Testis (tissue), 2 donors: Measurements from ENCODE around the gene NEMP2.

Experiments
- CTCF ChIP-seq, 3 experiments: fragments of 450-650 bp in 2 of 3; fragments of 200-600 bp in 1 of 3; sonication (generic) in 1 of 3; IDR thresholded peaks; one replicate each; pipeline ENCODE4 v1.5.1; 2016 to 2019; ENCODE audit warnings: antibody characterized with exemption in 3 of 3, mild to moderate bottlenecking in 2 of 3, moderate library complexity in 1 of 3
- POLR2A ChIP-seq: fragments of 450-650 bp; IDR thresholded peaks from one replicate; pipeline ENCODE4 v1.6.1; 2017; ENCODE audit warnings: antibody characterized with exemption, mild to moderate bottlenecking, moderate library complexity

GRCh38 chr2:190534310-190535120, at the start of gene NEMP2:
- TF ChIP-seq CTCF (IDR thresholded peaks at IDR 0.05) = no peak
- no peak for TF ChIP-seq POLR2A
